Measurements from ENCODE around the gene DIAPH3.

DIAPH3 gene

DNA sequence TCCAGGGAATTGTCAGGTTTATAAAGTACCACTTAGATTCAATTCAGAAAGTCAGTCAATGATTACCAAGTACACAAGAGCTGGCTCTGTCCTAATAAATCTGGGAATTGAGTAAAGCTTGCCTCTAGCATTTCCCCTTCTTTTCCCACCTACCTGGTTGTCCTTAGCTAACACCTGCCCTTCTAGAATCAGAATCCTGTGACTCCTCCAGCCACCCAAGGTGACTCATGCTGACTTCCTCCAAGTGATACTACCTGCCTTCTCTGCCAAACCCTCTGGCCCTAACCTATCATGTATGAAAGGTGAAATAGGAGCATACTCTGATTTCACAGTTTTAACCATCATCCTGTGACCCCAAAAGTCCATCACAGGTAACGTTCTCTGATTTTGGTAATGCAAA, 151.2 kb downstream of the DIAPH3 start:
- DNase-seq: no peak

- DNase-seq: peak; percentile 34
Observed at GRCh38 chr13:60009300-60010253, 154.2 kb downstream of the DIAPH3 start.

GRCh38 chr13:60001889-60002288, 161.8 kb downstream of the DIAPH3 start:
- no peak for DNase-seq

DNA sequence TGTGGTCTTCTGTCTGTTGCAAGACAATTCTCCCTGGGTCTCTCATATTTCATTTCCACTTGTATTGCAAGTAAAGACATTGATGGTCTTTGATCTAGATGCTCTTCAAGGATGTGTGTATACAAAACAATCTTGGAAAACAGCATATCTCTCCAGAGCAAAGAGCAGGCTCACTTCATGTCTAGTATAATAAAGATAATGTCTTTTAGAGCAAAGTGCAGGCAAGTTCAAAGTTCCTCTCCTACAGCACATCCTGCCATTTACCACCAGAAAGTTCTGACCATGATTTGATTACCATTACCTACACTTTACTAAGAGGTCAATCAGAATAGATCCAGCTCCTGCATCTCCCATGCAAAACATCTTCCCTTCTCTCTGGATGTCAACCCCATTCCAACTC, 162.8 kb downstream of the DIAPH3 start:
- no peak for DNase-seq

DNA sequence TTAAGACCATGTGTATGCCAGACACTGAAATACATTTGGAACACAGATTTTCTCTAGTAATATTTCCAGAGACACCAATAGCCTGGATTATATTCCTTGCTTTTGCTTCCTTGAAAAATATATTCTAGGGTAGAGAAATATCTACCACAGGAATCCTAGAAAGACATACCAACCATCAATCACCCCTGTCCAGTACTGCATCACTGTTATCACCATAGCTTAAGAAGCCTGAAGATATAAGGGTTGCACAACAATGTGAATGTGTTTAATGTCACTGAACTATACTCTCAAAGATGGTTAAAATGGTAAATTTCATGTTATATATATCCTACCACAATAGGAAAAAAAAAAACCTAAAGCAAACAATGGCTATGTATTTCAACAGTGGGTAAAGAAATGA, 163.6 kb downstream of the DIAPH3 start:
- DNase-seq: no peak

DNA sequence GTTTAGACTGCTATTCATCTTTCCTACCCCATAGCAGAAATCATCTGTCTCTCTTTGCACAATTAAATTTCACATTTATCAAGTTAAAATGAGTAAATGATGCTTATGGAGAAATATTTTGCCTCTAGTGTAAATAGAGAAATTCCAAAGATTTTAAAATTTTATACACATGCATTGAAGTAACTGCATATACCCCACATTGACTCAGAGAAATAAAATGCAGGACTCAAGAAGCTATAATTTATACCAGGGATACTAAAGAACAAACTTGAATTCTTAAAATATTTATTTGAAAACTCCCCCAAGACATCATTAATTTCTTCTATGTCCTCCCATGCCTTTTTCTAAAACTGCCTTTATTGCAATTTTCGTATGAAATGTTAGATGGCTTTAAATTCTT, 165.8 kb downstream of the DIAPH3 start:
- no peak for DNase-seq

GRCh38 chr13:59996461-59996980, 167.2 kb downstream of the DIAPH3 start:
- DNase-seq: no peak

- DNase-seq: no peak
Observed at GRCh38 chr13:59991395-59991794, 172.3 kb downstream of the DIAPH3 start.

GRCh38 chr13:59982631-59983382, 180.9 kb downstream of the DIAPH3 start:
- no peak for DNase-seq

DNA sequence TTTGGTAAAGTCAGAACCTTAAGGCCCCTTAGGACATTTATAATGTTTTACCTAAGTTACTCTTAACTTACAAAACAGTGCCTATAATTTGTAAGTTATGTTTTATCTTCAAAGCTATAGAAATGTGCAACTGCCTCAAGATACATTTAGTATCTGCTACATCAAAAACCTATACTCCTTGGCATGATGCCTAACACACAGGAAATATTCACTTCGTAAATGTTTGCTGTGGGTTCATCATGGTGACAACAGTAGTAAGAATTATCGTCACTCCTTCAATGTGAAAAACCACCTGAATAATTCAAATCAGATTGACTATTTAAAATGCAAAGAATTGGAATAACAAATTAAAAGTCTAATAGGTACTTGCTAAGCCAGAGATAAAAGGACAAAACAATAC, 184.1 kb downstream of the DIAPH3 start:
- DNase-seq: no peak

- no peak for DNase-seq
Observed at GRCh38 chr13:59978862-59979261, 184.9 kb downstream of the DIAPH3 start.

- DNase-seq: no peak
Observed at GRCh38 chr13:59976856-59977255, 186.9 kb downstream of the DIAPH3 start.

DNA sequence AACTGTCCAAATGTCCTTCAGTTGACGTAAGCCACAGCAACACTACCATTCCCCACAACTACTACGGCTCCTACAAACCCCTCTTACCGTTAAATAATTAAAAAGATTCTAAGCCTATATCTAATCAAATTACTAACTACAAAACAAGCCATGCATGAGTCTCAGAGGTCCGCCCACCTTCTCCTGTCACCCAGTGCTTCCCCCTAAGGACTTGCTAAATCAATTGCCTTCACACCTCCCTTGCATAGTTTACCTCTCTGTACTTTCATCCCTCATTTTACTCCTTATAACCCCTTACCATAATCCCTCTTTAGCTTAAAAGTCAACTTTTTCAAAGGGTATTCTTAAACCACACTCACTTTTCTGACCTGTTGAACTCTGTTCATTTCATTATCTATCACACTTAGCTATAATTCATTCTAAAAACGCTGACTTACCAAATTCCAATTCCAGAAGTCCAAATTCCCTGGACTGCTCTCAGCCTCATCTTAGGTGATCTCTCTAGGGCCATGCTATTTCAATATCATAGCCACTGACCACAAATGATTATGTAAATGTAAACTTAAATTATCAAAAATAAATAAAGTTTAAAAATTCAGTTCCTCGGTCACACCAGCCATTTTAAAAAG, 187.8 kb downstream of the DIAPH3 start:
- no peak for DNase-seq

- no peak for DNase-seq
Observed at GRCh38 chr13:59970847-59971246, 192.9 kb downstream of the DIAPH3 start.

GRCh38 chr13:59963827-59964226, 199.9 kb downstream of the DIAPH3 start:
- no peak for DNase-seq

DNA sequence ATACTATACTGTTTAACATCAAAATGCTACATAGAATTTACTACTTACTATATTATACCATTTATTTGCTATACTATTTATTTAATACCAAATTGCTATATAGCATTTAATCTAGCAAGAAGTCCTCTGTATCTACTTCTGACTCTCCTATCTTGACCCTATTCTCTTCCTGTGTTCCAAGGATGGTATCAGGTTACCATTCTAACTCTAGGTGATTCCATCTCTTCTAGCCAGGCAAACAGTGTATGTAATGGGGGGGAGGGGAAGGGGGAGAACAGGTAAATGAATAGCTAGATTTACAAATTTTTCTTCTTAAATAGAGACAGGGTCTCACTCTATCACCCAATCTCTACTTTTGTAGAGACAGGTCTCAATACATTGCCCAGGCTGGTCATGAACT, 200.3 kb downstream of the DIAPH3 start:
- DNase-seq: no peak

- DNase-seq: no peak
Observed at GRCh38 chr13:59962343-59962742, 201.4 kb downstream of the DIAPH3 start.

DNA sequence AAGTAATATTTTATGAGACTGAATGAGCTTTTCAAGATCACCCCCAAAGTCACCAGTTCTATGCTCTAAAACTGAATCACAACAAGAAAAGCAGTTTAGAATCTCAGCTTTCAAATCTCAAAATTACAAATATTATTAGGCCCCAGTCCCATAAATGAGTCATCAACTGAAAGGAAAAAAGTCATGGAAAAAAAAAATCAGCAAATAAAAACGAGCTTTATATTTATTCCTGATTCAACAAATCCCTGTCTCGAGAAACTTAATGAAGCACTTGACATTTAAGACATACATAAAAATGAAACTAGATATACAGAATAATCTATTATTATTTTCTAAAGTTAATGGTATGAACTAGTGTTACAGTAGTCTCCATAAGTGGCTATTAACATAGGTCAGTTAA, 203.0 kb downstream of the DIAPH3 start:
- no peak for DNase-seq

- DNase-seq: no peak
Observed at GRCh38 chr13:59957438-59957837, 206.3 kb downstream of the DIAPH3 start.

DNA sequence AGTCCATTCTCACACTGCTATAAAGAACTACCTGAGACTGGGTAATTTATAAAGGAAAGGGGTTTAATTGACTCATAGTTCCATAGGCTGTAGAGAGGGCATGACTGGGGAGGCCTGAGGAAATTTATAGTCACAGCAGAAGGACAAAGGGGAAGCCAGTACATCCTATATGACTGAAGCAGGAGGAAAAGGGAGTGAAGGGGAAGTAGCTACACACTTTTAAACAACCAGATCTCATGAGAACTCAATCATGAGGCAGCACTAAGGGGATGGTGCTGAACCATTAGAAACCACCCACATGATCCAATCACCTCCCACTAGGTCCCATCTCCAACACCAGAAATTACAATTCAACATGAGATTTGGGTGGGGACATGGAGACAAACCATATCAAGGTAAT, 209.1 kb downstream of the DIAPH3 start:
- no peak for DNase-seq

GRCh38 chr13:59951011-59951410, 212.7 kb downstream of the DIAPH3 start:
- DNase-seq: no peak

- DNase-seq: no peak
Observed at GRCh38 chr13:59950266-59950665, 213.5 kb downstream of the DIAPH3 start.

GRCh38 chr13:59948686-59949085, 215.0 kb downstream of the DIAPH3 start:
- DNase-seq: no peak
